Thoracic aorta endothelial cell (primary cell): ENCODE data around the gene MRGPRD. TPM values are rescaled to one million over a fixed set of nuclear protein-coding genes. Genes with fewer than 3 reads are reported as not detected.

ENCODE experiments used
- total RNA-seq: library from RNA; depleted of rRNA; stranded (reverse); fragments of >200 nt; gene quantifications from 2 replicates; pipeline ENCODE4 v1.2.3, GENCODE V29; 2012

MRGPRD gene
- total RNA-seq: not detected in 2 replicates

DNA sequence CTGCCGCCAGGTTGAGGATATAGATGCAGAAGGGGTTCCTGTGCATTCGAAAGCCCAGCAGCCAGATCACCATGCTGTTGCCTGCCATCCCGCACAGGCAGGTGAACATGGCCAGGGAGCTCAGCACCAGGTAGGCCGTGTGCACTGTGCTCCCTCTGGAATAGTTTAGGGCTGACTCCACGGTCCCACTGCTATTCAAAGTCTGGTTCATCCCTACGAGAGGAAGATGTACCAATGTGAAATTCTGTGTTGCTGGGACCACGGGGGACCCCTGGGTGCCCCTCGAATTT lies at the start of gene MRGPRD:
TSS of gene MRGPRD (minus strand) at position 211 of the 290 bp plus-strand sequence. CDS start at position 211, 0 bp downstream.

DNA sequence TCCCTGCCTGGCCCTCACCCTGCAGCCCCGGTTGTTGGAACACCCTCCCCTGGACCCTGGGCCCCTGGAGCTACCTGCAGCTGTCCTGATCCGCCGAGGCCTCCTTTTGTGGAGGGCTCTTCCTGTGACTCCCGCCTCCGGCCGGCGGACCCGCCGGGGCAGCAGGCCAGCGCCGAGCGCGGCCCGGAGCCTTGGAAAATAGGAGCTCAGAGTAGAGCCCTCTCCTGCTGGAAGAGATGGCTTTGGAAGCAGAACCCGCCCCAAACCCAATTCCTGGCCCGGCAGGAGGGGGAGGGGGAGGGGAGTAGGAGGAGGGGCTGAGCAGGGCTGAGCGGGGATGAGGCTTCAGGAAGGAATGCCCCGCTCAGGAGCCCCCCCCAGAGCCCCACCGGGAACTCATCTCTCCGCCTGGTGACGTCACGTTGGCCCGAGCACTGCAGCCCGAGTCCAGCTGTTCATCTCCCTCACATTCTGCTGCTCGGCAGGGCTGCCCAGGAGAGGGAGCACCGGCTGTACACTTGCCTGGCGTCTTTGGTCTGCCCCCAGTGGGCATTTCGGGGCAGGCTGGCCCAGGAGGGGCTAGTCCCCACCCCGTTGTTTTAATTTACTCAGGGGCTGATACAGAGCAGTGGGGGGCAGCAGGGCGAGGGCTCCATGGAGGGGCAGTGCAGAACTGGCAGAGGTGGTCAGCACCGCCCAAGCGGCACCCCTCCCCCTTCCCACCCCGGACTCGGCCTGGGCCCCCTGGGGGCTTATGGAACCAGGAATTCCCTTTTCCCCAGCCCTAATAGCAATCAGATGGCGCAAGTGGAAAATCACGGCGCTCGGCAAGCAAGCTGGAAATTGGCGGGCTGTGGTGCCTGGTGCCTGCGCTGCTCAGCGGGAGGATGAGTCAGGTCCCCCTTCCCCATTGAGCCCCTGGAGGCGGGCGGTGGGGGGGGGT lies 32.5 kb upstream of the MRGPRD start, which contains the start of gene MRGPRF:
TSS of gene MRGPRF (minus strand) at position 238 of the 943 bp plus-strand sequence. CDS start 3,345 bp downstream, outside the sequence.

Other genes starting within 250 kb of the MRGPRD start
- gene TESMIN, start 229.5 kb downstream of the MRGPRD start, total RNA-seq: 2.1 and 2.4 TPM in 2 replicates
- gene CPT1A, start 139.1 kb downstream of the MRGPRD start, total RNA-seq: 73.1 and 80.7 TPM in 2 replicates
- 66.1 and 74.6 TPM in 2 replicates for gene MRPL21, start 77.2 kb downstream of the MRGPRD start, total RNA-seq
- gene IGHMBP2, start 77.1 kb downstream of the MRGPRD start, total RNA-seq: 17.7 and 19.2 TPM in 2 replicates
- under 0.01 TPM in 1 of 2 replicates, not detected in the other for gene MRGPRF, start 32.3 kb upstream of the MRGPRD start, total RNA-seq
- gene TPCN2, start 67.9 kb upstream of the MRGPRD start, total RNA-seq: 11.7 and 15.9 TPM in 2 replicates
- not detected in 2 replicates for gene SMIM38, start 174.9 kb upstream of the MRGPRD start, total RNA-seq